PC-9 (cell line): ENCODE results near the gene MCC.

Experiments
- EZH2 ChIP-seq: fragments of 200-600 bp; sonication (generic); IDR thresholded peaks from 2 replicates; pipeline ENCODE4 v1.8.0; 2017; ENCODE audit warnings: antibody characterized with exemption, low read depth
- TF ChIP-seq, protein P1 (sequence below): fragments of 200-600 bp; sonication (generic); conservative IDR thresholded peaks from 2 replicates; pipeline ENCODE4 v1.6.1; 2017; ENCODE audit warnings: mixed run types, antibody characterized with exemption, mild to moderate bottlenecking, moderate library complexity

DNA sequence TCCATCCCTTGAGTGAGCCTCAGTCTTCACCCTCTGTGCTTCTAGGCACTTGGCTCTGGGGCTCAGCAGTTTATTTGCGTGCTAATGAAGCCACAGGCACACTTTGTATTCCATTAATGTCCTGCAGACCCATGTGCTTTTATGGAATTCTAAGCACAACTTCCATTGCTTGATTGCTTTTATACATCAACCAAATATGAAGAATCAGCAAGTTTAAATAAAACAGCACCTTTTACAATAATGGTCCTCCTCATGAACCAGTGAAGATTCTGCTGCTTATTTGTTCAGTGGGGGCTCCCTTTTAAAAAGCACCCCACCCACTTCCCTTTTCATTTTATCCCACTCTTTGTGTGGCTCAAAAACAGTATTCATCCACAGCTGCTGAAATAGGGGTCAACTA lies 451.4 kb downstream of the MCC start:
- no peak for TF ChIP-seq EZH2
- TF ChIP-seq, protein P1, sequence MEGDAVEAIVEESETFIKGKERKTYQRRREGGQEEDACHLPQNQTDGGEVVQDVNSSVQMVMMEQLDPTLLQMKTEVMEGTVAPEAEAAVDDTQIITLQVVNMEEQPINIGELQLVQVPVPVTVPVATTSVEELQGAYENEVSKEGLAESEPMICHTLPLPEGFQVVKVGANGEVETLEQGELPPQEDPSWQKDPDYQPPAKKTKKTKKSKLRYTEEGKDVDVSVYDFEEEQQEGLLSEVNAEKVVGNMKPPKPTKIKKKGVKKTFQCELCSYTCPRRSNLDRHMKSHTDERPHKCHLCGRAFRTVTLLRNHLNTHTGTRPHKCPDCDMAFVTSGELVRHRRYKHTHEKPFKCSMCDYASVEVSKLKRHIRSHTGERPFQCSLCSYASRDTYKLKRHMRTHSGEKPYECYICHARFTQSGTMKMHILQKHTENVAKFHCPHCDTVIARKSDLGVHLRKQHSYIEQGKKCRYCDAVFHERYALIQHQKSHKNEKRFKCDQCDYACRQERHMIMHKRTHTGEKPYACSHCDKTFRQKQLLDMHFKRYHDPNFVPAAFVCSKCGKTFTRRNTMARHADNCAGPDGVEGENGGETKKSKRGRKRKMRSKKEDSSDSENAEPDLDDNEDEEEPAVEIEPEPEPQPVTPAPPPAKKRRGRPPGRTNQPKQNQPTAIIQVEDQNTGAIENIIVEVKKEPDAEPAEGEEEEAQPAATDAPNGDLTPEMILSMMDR: no peak
